Natural killer cell (primary cell): Measurements from ENCODE around the gene NFASC. TPM values are rescaled to one million over a fixed set of nuclear protein-coding genes. Genes with fewer than 3 reads are reported as not detected.

ENCODE experiments used
- ATAC-seq, 3 donors: fragments of 150-1000 bp in 2 of 3; fragments of 200-7000 bp in 1 of 3; cut with Tn5 transposase; 1 replicate in 1 of 3; 2 replicates in 2 of 3; pipeline ENCODE4 v1.10.0; 2021; ENCODE audit warnings: mild to moderate bottlenecking in 2 of 3, moderate library complexity in 2 of 3
- DNase-seq, 2 donors: peaks; one replicate each; pipeline versions ENCODE4 v3.0.0 to v3.0.0-alpha.2; 2013 to 2021; ENCODE audit warnings: mixed read lengths in 1 of 2
- H3K27ac ChIP-seq: one replicate; pipeline ENCODE4 v1.5.1; 2013; ENCODE audit warnings: mild to moderate bottlenecking, low read length
- H3K27me3 ChIP-seq: one replicate; pipeline ENCODE4 v1.6.1; 2013; ENCODE audit warnings: low read length; ENCODE audit not compliant: control insufficient read depth, insufficient read depth
- H3K36me3 ChIP-seq: one replicate; pipeline ENCODE4 v1.6.1; 2013; ENCODE audit warnings: low read length; ENCODE audit not compliant: control insufficient read depth, insufficient read depth
- H3K4me1 ChIP-seq: one replicate; pipeline ENCODE4 v1.6.1; 2013; ENCODE audit warnings: low read length; ENCODE audit not compliant: control insufficient read depth, insufficient read depth
- H3K4me3 ChIP-seq: one replicate; pipeline ENCODE4 v1.5.1; 2013; ENCODE audit warnings: low read length
- H3K9me3 ChIP-seq: one replicate; pipeline ENCODE4 v1.6.1; 2013; ENCODE audit warnings: low read length; ENCODE audit not compliant: control insufficient read depth, insufficient read depth
- H3K27ac Mint-ChIP-seq, 2 donors: one replicate each; pipeline ENCODE4 v1.8.0; 2022; ENCODE audit warnings: mild to moderate bottlenecking in 2 of 2, mixed read lengths in 2 of 2, moderate library complexity in 1 of 2
- H3K27me3 Mint-ChIP-seq, 2 donors: one replicate each; pipeline ENCODE4 v1.8.0; 2022; ENCODE audit warnings: low read depth in 2 of 2, mixed read lengths in 2 of 2
- H3K36me3 Mint-ChIP-seq: one replicate; pipeline ENCODE4 v1.8.0; 2022; ENCODE audit warnings: mixed read lengths
- H3K4me1 Mint-ChIP-seq, 2 donors: one replicate each; pipeline ENCODE4 v1.8.0; 2022; ENCODE audit warnings: mixed read lengths in 2 of 2
- H3K4me3 Mint-ChIP-seq: one replicate; pipeline ENCODE4 v1.8.0; 2022; ENCODE audit warnings: mild to moderate bottlenecking, moderate library complexity, mixed read lengths
- H3K9me3 Mint-ChIP-seq, 2 donors: one replicate each; pipeline ENCODE4 v1.8.0; 2022; ENCODE audit warnings: mixed read lengths in 2 of 2
- CTCF ChIP-seq: fragments of 200-600 bp; IDR thresholded peaks from one replicate; pipeline ENCODE4 v1.8.0; 2022; ENCODE audit warnings: antibody characterized with exemption
- WGBS: methylation state at CpG from one replicate; pipeline ENCODE4 v1.1.7; 2013; ENCODE audit warnings: missing lambda C conversion rate; ENCODE audit not compliant: insufficient coverage; 5-methylcytosine and 5-hydroxymethylcytosine counted together
- intact Hi-C: fragments of 100-400 bp; cut with micrococcal nuclease; formaldehyde crosslinking; loops from one replicate; pipeline ENCODE4 v1.14.2; 2022
- total RNA-seq, 4 donors: library from RNA; stranded (reverse); fragments of 120-200 nt in 1 of 4; gene quantifications; one replicate each; pipeline versions ENCODE4 v1.2.3 to v1.2.4, GENCODE V29; 2013 to 2022

NFASC gene
- total RNA-seq, 3 donors from 2014 or later (not counting 1 experiment from before 2014, with no cell fraction given): 0.09 to 0.27 TPM; not detected in 1

GRCh38 chr1:205041001-205041715 is 170.5 kb downstream of the NFASC start:
- H3K4me3 ChIP-seq: no peak overlapping the region
- Mint-ChIP-seq H3K36me3 (no peaks in the 10 kb centered on the region), H3K4me3 (no peak overlapping the region), H3K9me3 (no peaks in the 10 kb centered on the region), H3K27ac (no peak overlapping the region), H3K4me1 (no peaks in the 10 kb centered on the region), H3K27me3 (peaks cover 20 to 36% of the 10 kb centered on the region in 2 donors)
- DNase-seq (no peak), ATAC-seq (no peak)
- no peaks in the 10 kb centered on the region for H3K36me3 ChIP-seq
- H3K27ac ChIP-seq: no peak overlapping the region
- no peaks in the 10 kb centered on the region for H3K4me1 ChIP-seq
- intact Hi-C loops: no loop called here
- TF ChIP-seq CTCF: no peak
- H3K27me3 ChIP-seq: peaks cover 10% of the 10 kb centered on the region
- 44% methylated on average over 4 of the region's 4 CpGs for WGBS
- no peaks in the 10 kb centered on the region for H3K9me3 ChIP-seq

GRCh38 chr1:205041998-205042910 is 171.6 kb downstream of the NFASC start:
- H3K27me3 Mint-ChIP-seq: peaks cover 18 to 36% of the 10 kb centered on the region in 2 donors
- H3K36me3 Mint-ChIP-seq: no peaks in the 10 kb centered on the region
- Histone ChIP-seq H3K27me3 (peaks cover 10% of the 10 kb centered on the region), H3K4me1 (no peaks in the 10 kb centered on the region), H3K36me3 (no peaks in the 10 kb centered on the region), H3K27ac (no peak overlapping the region), H3K4me3 (no peak overlapping the region), H3K9me3 (no peaks in the 10 kb centered on the region)
- 70% methylated on average over 15 of the region's 16 CpGs for WGBS
- H3K4me1 Mint-ChIP-seq: no peaks in the 10 kb centered on the region
- H3K9me3 Mint-ChIP-seq: no peaks in the 10 kb centered on the region
- ATAC-seq: no peak
- intact Hi-C loops: no loop called here
- TF ChIP-seq CTCF: no peak
- DNase-seq: no peak
- no peak overlapping the region for H3K4me3 Mint-ChIP-seq
- H3K27ac Mint-ChIP-seq: no peak overlapping the region

- Histone ChIP-seq H3K4me1 (no peaks in the 10 kb centered on the region), H3K27ac (no peak within 1 kb of the TSS), H3K27me3 (peaks cover 10% of the 10 kb centered on the region), H3K36me3 (no peaks in the 10 kb centered on the region), H3K4me3 (no peak within 1 kb of the TSS), H3K9me3 (no peaks in the 10 kb centered on the region)
- DNase-seq (no peak), ATAC-seq (no peak)
- WGBS: 16% methylated on average over 53 of the region's 53 CpGs
- H3K9me3 Mint-ChIP-seq: no peaks in the 10 kb centered on the region
- H3K36me3 Mint-ChIP-seq: no peaks in the 10 kb centered on the region
- no peak within 1 kb of the TSS for H3K27ac Mint-ChIP-seq
- no peak for TF ChIP-seq CTCF
- H3K27me3 Mint-ChIP-seq: peaks cover 18 to 37% of the 10 kb centered on the region in 2 donors
- intact Hi-C loops: no loop called here
- no peak within 1 kb of the TSS for H3K4me3 Mint-ChIP-seq
- H3K4me1 Mint-ChIP-seq: no peaks in the 10 kb centered on the region
Observed at GRCh38 chr1:205042911-205043806, 172.5 kb downstream of the NFASC start, which contains the start of gene CNTN2. CNTN2 (plus strand) TSS chr1:205043212; CDS start chr1:205053186, 9,974 bp downstream.
